H1 (cell line): ENCODE data around the gene TMEM135. TPM values are rescaled to one million over a fixed set of nuclear protein-coding genes. Genes with fewer than 3 reads are reported as not detected.

ENCODE experiments used
- ASH2L ChIP-seq: fragments of 200-600, 300-600 bp; sonication (generic); IDR thresholded peaks from one replicate; pipeline ENCODE4 v1.7.1; 2017; ENCODE audit warnings: low read length
- BACH1 ChIP-seq: IDR thresholded peaks from 2 replicates; pipeline ENCODE4 v1.6.1; 2012; ENCODE audit warnings: low read length, improper control_type of control experiment
- CREB1 ChIP-seq: IDR thresholded peaks from 2 replicates; pipeline ENCODE4 v1.6.1; 2012; ENCODE audit warnings: inconsistent platforms
- EGR1 ChIP-seq: IDR thresholded peaks from 2 replicates; pipeline ENCODE4 v1.6.1; 2011; ENCODE audit warnings: low read depth, low read length, borderline replicate concordance
- NRF1 ChIP-seq: IDR thresholded peaks from 2 replicates; pipeline ENCODE4 v1.6.1; 2011; ENCODE audit warnings: mild to moderate bottlenecking, low read depth, low read length, improper control_type of control experiment
- PHF8 ChIP-seq: fragments of 200-600 bp; sonication (generic); conservative IDR thresholded peaks from 2 replicates; pipeline ENCODE4 v1.7.1; 2012; ENCODE audit warnings: low read depth, mild to moderate bottlenecking, inconsistent platforms, low read length, moderate library complexity
- YY1 ChIP-seq: IDR thresholded peaks from 2 replicates; pipeline ENCODE4 v1.6.1; 2011; ENCODE audit warnings: low read depth, mild to moderate bottlenecking, low read length
- polyA plus RNA-seq, 7 experiments: library from polyadenylated mRNA; depleted of rRNA in 3 of 7; stranded (reverse) in 5 of 7; unstranded in 2 of 7; fragments of >200 nt in 5 of 7; fragments of 200-250 nt in 2 of 7; gene quantifications; 1 replicate in 5 of 7; 2 replicates in 1 of 7; 4 replicates in 1 of 7; pipeline versions ENCODE4 v1.2.1 to v1.2.3, GENCODE V29; 2011 to 2013; ENCODE audit warnings: missing spikeins in 2 of 7, mixed read lengths in 2 of 7
- total RNA-seq: library from RNA; stranded (reverse); fragmentation: NEBNext Ultra II Directional; extraction: Animal tissue kit (Norgen Biotek cat#: 25700); gene quantifications from 2 replicates; pipeline ENCODE4 v1.2.1, GENCODE V29; 2021
- TF ChIP-seq, protein P1 (sequence below): IDR thresholded peaks from 2 replicates; pipeline ENCODE4 v1.6.1; 2011; ENCODE audit warnings: low read length, improper control_type of control experiment
- TF ChIP-seq, protein P2 (sequence below): fragments of 300-600 bp; sonication (generic); IDR thresholded peaks from 2 replicates; pipeline ENCODE4 v1.7.1; 2012; ENCODE audit warnings: low read length, moderate library complexity, mild to moderate bottlenecking, inconsistent platforms; ENCODE audit not compliant: insufficient replicate concordance

The TMEM135 gene
- total and polyA plus RNA-seq, 2 of the 8 experiments (the other 6 are each of a cell fraction or from before 2014, with no cell fraction given): 9.3 to 31.3 TPM

- TF ChIP-seq ASH2L (peak; percentile 92), PHF8 (peak; percentile 57), NRF1 (peak; percentile 31), BACH1 (no peak; the same call in 1 of the 2 replicates), YY1 (peak; percentile 83), EGR1 (peak; percentile 55; the same call in 1 of the 2 replicates), CREB1 (peak; percentile 35)
- TF ChIP-seq, protein P1, sequence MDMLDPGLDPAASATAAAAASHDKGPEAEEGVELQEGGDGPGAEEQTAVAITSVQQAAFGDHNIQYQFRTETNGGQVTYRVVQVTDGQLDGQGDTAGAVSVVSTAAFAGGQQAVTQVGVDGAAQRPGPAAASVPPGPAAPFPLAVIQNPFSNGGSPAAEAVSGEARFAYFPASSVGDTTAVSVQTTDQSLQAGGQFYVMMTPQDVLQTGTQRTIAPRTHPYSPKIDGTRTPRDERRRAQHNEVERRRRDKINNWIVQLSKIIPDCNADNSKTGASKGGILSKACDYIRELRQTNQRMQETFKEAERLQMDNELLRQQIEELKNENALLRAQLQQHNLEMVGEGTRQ: 0 out of 2 replicates have a peak, but pooled peaks have one; percentile 32
- TF ChIP-seq, protein P2, sequence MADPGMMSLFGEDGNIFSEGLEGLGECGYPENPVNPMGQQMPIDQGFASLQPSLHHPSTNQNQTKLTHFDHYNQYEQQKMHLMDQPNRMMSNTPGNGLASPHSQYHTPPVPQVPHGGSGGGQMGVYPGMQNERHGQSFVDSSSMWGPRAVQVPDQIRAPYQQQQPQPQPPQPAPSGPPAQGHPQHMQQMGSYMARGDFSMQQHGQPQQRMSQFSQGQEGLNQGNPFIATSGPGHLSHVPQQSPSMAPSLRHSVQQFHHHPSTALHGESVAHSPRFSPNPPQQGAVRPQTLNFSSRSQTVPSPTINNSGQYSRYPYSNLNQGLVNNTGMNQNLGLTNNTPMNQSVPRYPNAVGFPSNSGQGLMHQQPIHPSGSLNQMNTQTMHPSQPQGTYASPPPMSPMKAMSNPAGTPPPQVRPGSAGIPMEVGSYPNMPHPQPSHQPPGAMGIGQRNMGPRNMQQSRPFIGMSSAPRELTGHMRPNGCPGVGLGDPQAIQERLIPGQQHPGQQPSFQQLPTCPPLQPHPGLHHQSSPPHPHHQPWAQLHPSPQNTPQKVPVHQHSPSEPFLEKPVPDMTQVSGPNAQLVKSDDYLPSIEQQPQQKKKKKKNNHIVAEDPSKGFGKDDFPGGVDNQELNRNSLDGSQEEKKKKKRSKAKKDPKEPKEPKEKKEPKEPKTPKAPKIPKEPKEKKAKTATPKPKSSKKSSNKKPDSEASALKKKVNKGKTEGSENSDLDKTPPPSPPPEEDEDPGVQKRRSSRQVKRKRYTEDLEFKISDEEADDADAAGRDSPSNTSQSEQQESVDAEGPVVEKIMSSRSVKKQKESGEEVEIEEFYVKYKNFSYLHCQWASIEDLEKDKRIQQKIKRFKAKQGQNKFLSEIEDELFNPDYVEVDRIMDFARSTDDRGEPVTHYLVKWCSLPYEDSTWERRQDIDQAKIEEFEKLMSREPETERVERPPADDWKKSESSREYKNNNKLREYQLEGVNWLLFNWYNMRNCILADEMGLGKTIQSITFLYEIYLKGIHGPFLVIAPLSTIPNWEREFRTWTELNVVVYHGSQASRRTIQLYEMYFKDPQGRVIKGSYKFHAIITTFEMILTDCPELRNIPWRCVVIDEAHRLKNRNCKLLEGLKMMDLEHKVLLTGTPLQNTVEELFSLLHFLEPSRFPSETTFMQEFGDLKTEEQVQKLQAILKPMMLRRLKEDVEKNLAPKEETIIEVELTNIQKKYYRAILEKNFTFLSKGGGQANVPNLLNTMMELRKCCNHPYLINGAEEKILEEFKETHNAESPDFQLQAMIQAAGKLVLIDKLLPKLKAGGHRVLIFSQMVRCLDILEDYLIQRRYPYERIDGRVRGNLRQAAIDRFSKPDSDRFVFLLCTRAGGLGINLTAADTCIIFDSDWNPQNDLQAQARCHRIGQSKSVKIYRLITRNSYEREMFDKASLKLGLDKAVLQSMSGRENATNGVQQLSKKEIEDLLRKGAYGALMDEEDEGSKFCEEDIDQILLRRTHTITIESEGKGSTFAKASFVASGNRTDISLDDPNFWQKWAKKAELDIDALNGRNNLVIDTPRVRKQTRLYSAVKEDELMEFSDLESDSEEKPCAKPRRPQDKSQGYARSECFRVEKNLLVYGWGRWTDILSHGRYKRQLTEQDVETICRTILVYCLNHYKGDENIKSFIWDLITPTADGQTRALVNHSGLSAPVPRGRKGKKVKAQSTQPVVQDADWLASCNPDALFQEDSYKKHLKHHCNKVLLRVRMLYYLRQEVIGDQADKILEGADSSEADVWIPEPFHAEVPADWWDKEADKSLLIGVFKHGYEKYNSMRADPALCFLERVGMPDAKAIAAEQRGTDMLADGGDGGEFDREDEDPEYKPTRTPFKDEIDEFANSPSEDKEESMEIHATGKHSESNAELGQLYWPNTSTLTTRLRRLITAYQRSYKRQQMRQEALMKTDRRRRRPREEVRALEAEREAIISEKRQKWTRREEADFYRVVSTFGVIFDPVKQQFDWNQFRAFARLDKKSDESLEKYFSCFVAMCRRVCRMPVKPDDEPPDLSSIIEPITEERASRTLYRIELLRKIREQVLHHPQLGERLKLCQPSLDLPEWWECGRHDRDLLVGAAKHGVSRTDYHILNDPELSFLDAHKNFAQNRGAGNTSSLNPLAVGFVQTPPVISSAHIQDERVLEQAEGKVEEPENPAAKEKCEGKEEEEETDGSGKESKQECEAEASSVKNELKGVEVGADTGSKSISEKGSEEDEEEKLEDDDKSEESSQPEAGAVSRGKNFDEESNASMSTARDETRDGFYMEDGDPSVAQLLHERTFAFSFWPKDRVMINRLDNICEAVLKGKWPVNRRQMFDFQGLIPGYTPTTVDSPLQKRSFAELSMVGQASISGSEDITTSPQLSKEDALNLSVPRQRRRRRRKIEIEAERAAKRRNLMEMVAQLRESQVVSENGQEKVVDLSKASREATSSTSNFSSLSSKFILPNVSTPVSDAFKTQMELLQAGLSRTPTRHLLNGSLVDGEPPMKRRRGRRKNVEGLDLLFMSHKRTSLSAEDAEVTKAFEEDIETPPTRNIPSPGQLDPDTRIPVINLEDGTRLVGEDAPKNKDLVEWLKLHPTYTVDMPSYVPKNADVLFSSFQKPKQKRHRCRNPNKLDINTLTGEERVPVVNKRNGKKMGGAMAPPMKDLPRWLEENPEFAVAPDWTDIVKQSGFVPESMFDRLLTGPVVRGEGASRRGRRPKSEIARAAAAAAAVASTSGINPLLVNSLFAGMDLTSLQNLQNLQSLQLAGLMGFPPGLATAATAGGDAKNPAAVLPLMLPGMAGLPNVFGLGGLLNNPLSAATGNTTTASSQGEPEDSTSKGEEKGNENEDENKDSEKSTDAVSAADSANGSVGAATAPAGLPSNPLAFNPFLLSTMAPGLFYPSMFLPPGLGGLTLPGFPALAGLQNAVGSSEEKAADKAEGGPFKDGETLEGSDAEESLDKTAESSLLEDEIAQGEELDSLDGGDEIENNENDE: no peak
Observed at GRCh38 chr11:87037450-87038234, at the start of gene TMEM135 (continued).
